KMS-11 (cell line): ENCODE measurements around the gene ATP5F1E.
A peak's percentile ranks its signal among the peaks of the same experiment; 100 is the strongest.

Source experiments
- H2AFZ ChIP-seq: fragments of 200-600 bp; sonication (generic); 2 replicates; pipeline ENCODE4 v1.6.1; 2016; ENCODE audit warnings: antibody characterized with exemption, mixed run types, low read depth
- H3K27ac ChIP-seq: fragments of 200-600 bp; sonication (generic); 2 replicates; pipeline ENCODE4 v1.6.1; 2016; ENCODE audit warnings: mild to moderate bottlenecking, mixed run types
- H3K27me3 ChIP-seq: fragments of 200-600 bp; sonication (generic); 2 replicates; pipeline ENCODE4 v1.6.1; 2017; ENCODE audit warnings: mild to moderate bottlenecking, low read depth, mixed run types, moderate library complexity; ENCODE audit not compliant: insufficient read depth
- H3K36me3 ChIP-seq: fragments of 200-600 bp; sonication (generic); 2 replicates; pipeline ENCODE4 v1.6.1; 2017; ENCODE audit warnings: mild to moderate bottlenecking, mixed run types; ENCODE audit not compliant: insufficient read depth
- H3K4me1 ChIP-seq: fragments of 200-600 bp; sonication (generic); 2 replicates; pipeline ENCODE4 v1.6.1; 2016; ENCODE audit warnings: mild to moderate bottlenecking, low read depth, mixed run types; ENCODE audit not compliant: poor library complexity, severe bottlenecking
- H3K4me2 ChIP-seq: fragments of 200-600 bp; sonication (generic); 2 replicates; pipeline ENCODE4 v1.7.0; 2016; ENCODE audit warnings: mild to moderate bottlenecking, mixed run types
- H3K4me3 ChIP-seq: fragments of 200-600 bp; sonication (generic); IDR thresholded peaks from 2 replicates; pipeline ENCODE4 v1.6.1; 2017; ENCODE audit warnings: low read depth, low read length, mixed read lengths; ENCODE audit not compliant: insufficient read depth
- H3K79me2 ChIP-seq: fragments of 200-600 bp; sonication (generic); 2 replicates; pipeline ENCODE4 v1.6.1; 2016; ENCODE audit warnings: low read depth, mixed run types; ENCODE audit not compliant: insufficient read depth
- H3K9ac ChIP-seq: fragments of 200-600 bp; sonication (generic); 2 replicates; pipeline ENCODE4 v1.6.1; 2016; ENCODE audit warnings: mild to moderate bottlenecking, mixed run types
- H4K20me1 ChIP-seq: fragments of 200-600 bp; sonication (generic); 2 replicates; pipeline ENCODE4 v1.6.1; 2016; ENCODE audit warnings: mild to moderate bottlenecking, mixed run types; ENCODE audit not compliant: insufficient read depth
- TF ChIP-seq, protein P1 (sequence below): fragments of 200-600 bp; sonication (generic); conservative IDR thresholded peaks from 2 replicates; pipeline ENCODE4 v1.6.1; 2017; ENCODE audit warnings: low read depth, mild to moderate bottlenecking, antibody characterized with exemption, low read length, moderate library complexity, mixed read lengths

ATP5F1E gene

DNA sequence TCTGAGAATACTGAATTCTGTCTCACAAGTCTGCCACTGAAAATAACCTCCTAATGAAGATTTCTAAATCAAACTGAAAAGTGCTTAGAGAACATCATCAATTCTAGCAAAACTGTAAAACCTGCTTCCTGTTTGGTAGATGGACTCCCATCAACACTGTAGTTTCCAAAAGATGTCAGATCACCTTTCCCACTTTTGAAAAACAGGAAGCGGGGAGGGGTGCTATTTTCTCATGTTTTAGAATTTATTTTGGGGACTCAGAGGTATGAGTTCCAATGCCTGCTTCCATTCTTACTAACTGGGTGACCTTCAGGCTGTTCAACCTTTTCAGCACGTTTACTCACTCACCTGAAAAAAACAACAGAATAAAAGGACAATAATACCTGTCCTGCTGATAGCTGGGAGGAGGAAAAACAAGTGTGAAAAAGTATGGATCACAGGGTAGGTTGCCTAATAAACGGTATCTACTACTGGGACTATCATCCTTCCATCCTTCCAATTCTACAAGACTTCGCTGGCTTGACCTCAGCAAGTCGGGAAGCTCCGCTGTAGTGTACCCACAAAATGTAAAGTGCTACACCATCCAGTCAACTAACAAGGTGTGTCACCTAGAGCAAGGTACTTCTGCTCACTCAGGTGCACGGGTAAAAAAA is 1.1 kb downstream of the ATP5F1E start:
- Histone ChIP-seq H3K4me2 (peak overlapping the region; percentile 95), H2AFZ (peak overlapping the region; percentile 52; the same call in 1 of the 2 replicates), H3K27me3 (no peaks in the 10 kb centered on the region), H3K4me1 (peaks cover 59% of the 10 kb centered on the region), H3K9ac (peak overlapping the region; percentile 85), H3K4me3 (peak overlapping the region; percentile 12), H4K20me1 (no peaks in the 10 kb centered on the region), H3K27ac (peak overlapping the region; percentile 69; the same call in 1 of the 2 replicates), H3K36me3 (peaks cover 24% of the 10 kb centered on the region; the same call in 1 of the 2 replicates), H3K79me2 (peaks cover 58% of the 10 kb centered on the region)
- TF ChIP-seq, protein P1, sequence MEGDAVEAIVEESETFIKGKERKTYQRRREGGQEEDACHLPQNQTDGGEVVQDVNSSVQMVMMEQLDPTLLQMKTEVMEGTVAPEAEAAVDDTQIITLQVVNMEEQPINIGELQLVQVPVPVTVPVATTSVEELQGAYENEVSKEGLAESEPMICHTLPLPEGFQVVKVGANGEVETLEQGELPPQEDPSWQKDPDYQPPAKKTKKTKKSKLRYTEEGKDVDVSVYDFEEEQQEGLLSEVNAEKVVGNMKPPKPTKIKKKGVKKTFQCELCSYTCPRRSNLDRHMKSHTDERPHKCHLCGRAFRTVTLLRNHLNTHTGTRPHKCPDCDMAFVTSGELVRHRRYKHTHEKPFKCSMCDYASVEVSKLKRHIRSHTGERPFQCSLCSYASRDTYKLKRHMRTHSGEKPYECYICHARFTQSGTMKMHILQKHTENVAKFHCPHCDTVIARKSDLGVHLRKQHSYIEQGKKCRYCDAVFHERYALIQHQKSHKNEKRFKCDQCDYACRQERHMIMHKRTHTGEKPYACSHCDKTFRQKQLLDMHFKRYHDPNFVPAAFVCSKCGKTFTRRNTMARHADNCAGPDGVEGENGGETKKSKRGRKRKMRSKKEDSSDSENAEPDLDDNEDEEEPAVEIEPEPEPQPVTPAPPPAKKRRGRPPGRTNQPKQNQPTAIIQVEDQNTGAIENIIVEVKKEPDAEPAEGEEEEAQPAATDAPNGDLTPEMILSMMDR = no peak

DNA sequence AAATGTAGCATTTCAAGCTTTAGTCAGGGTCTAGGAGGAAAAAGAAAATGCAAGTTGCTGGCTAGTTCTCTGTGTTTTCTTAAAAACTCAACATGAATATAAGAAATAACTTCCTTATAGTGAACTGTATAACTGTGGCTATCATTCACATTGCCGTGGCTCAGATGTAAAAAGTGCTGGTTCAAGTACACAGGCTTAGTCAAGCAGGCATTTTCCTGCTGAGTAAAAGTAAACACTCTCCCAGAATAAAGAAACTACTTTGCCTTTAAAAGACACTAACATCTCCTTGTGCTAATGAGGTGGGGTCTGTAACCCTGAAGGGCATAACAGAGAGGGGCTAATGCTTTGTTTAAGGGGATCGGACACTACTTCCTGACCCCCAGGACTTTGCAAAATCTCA is 3.3 kb downstream of the ATP5F1E start:
- peaks cover 64% of the 10 kb centered on the region for H3K79me2 ChIP-seq
- peaks cover 17% of the 10 kb centered on the region; the same call in 1 of the 2 replicates for H3K36me3 ChIP-seq
- H3K4me1 ChIP-seq = peaks cover 51% of the 10 kb centered on the region
- peak overlapping the region; percentile 95; the same call in 1 of the 2 replicates for H3K4me2 ChIP-seq
- no peak overlapping the region for H3K4me3 ChIP-seq
- no peak overlapping the region for H3K27ac ChIP-seq
- H3K9ac ChIP-seq = no peak overlapping the region
- no peaks in the 10 kb centered on the region for H4K20me1 ChIP-seq
- TF ChIP-seq, protein P1 = no peak
- H3K27me3 ChIP-seq = no peaks in the 10 kb centered on the region
- no peak overlapping the region for H2AFZ ChIP-seq

DNA sequence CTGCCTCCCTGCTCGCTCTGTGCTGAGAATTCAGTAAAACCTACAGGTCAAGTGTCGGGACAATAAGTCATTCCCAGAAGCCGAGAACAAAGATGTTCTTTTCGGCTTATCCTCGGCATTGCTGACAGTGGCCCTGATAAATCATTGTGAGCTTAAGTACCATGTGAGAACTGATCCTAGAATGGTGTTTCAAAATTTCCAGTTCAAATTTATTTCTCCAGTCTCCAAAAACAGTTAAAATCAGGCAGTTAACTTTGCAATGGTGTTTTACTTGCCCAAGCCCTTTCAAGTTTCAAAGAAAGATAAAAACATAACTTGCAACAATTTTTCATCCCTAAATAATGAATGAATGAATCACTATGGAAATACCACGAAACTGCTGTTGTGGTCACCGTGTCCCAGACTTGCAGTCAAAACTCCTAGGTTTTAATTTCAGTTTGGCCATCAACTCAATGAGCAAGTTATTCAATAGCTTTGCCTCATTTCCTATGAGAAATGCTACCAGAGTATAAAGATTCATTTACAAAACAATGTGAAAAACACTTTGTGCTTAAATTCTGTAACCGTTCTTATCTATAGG is 4.3 kb downstream of the ATP5F1E start:
- Histone ChIP-seq H3K36me3 (peaks cover 17% of the 10 kb centered on the region; the same call in 1 of the 2 replicates), H3K79me2 (peaks cover 64% of the 10 kb centered on the region), H3K27me3 (no peaks in the 10 kb centered on the region), H3K27ac (no peak overlapping the region), H4K20me1 (no peaks in the 10 kb centered on the region), H3K4me1 (peaks cover 42% of the 10 kb centered on the region), H2AFZ (no peak overlapping the region), H3K9ac (no peak overlapping the region), H3K4me3 (no peak overlapping the region), H3K4me2 (no peak overlapping the region)
- TF ChIP-seq, protein P1 = no peak

DNA sequence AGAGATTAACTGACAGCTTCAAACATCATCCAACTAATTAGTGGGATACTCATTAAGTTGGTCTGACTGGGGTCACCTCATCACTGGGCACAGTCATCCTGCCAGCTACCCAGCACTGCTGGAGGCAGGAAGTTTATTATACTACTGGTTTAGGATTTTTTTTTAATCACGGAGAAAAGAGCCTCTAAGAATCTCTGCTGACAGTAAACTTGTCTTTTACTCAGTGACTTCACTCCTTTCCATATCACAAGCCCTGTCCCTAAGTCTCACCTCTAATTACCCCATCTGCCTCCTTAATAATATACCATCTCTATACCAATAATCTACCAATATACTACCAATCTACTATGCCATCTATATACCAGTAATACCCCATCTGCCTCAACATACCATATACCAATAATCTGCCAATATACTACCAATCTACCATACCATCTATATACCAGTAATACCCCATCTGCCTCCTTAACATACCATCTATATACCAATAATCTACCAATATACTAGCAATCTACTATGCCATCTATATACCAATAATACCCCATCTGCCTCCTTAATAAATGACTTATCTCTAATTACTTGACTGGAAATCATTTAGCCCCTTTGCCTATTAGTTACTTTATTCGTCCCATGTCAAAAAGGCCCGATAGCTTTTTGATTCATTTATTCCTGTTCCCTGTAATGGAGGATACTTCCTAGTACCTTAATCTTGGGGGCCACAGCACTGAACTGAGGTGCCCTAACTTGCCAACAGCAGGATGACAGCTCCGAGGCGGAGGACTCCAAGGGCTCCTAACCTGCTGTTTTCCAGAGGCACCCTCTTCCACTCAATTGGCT is 5.0 kb downstream of the ATP5F1E start:
- no peak overlapping the region for H3K27ac ChIP-seq
- H4K20me1 ChIP-seq = no peaks in the 10 kb centered on the region
- TF ChIP-seq, protein P1 = no peak
- peaks cover 40% of the 10 kb centered on the region for H3K4me1 ChIP-seq
- no peak overlapping the region for H3K4me2 ChIP-seq
- peaks cover 64% of the 10 kb centered on the region for H3K79me2 ChIP-seq
- H2AFZ ChIP-seq = no peak overlapping the region
- no peaks in the 10 kb centered on the region for H3K27me3 ChIP-seq
- H3K4me3 ChIP-seq = no peak overlapping the region
- H3K9ac ChIP-seq = no peak overlapping the region
- H3K36me3 ChIP-seq = peaks cover 17% of the 10 kb centered on the region; the same call in 1 of the 2 replicates
